GM10266 (cell line): ENCODE results near the gene LRP1B.
"Not testable (repeated sequence)": the region's sequence is repeated elsewhere in the genome, so short reads cannot be mapped to it uniquely, and the experiment has no call there.

Experiments used
- DNase-seq: peaks from one replicate; pipeline ENCODE4 v3.0.0; 2012; ENCODE audit errors: extremely low spot score
- CTCF ChIP-seq: IDR thresholded peaks from 2 replicates; pipeline ENCODE4 v1.5.1; 2012; ENCODE audit warnings: mild to moderate bottlenecking, low read depth; ENCODE audit not compliant: control insufficient read depth, insufficient read depth; ENCODE audit errors: missing control alignments

The LRP1B gene

GRCh38 chr2:141828761-141829160, 302.1 kb downstream of the LRP1B start:
- no peak for TF ChIP-seq CTCF
- DNase-seq, result no peak

GRCh38 chr2:141824790-141825189, 306.0 kb downstream of the LRP1B start:
- TF ChIP-seq CTCF, result no peak
- no peak for DNase-seq

GRCh38 chr2:141820893-141821292, 309.9 kb downstream of the LRP1B start:
- no peak for DNase-seq
- TF ChIP-seq CTCF, result no peak

- not testable (repeated sequence) for DNase-seq
Observed at GRCh38 chr2:141815320-141815719, 315.5 kb downstream of the LRP1B start.

- no peak for DNase-seq
- TF ChIP-seq CTCF, result no peak
Observed at GRCh38 chr2:141814150-141814549, 316.7 kb downstream of the LRP1B start.

GRCh38 chr2:141810148-141810547, 320.7 kb downstream of the LRP1B start:
- DNase-seq, result no peak
- TF ChIP-seq CTCF, result no peak

GRCh38 chr2:141806090-141806489, 324.7 kb downstream of the LRP1B start:
- no peak for TF ChIP-seq CTCF
- DNase-seq, result no peak

- no peak for DNase-seq
- no peak for TF ChIP-seq CTCF
Observed at GRCh38 chr2:141805302-141805701, 325.5 kb downstream of the LRP1B start.
